Glutamatergic neuron (in vitro differentiated cells): ENCODE data around the gene MAPK6. TPM values are rescaled to one million over a fixed set of nuclear protein-coding genes. Genes with fewer than 3 reads are reported as not detected.

Experiments
- DNase-seq: peaks from one replicate; pipeline ENCODE4 v3.0.0; 2022
- H3K27ac Mint-ChIP-seq: one replicate; pipeline ENCODE4 v1.8.0; 2020; ENCODE audit warnings: mild to moderate bottlenecking, mixed read lengths, inconsistent platforms; ENCODE audit not compliant: unreplicated experiment
- H3K27me3 Mint-ChIP-seq: one replicate; pipeline ENCODE4 v1.8.0; 2020; ENCODE audit warnings: mild to moderate bottlenecking, moderate library complexity, mixed read lengths, inconsistent platforms; ENCODE audit not compliant: unreplicated experiment
- H3K36me3 Mint-ChIP-seq: one replicate; pipeline ENCODE4 v1.8.0; 2020; ENCODE audit warnings: mild to moderate bottlenecking, mixed read lengths, inconsistent platforms; ENCODE audit not compliant: unreplicated experiment
- H3K4me1 Mint-ChIP-seq: one replicate; pipeline ENCODE4 v1.8.0; 2020; ENCODE audit warnings: mild to moderate bottlenecking, low read depth, mixed read lengths, inconsistent platforms; ENCODE audit not compliant: unreplicated experiment
- H3K4me3 Mint-ChIP-seq: one replicate; pipeline ENCODE4 v1.8.0; 2020; ENCODE audit warnings: mild to moderate bottlenecking, mixed read lengths, inconsistent platforms; ENCODE audit not compliant: unreplicated experiment
- H3K9me3 Mint-ChIP-seq: one replicate; pipeline ENCODE4 v1.8.0; 2020; ENCODE audit warnings: mild to moderate bottlenecking, moderate library complexity, mixed read lengths, inconsistent platforms; ENCODE audit not compliant: unreplicated experiment
- CTCF ChIP-seq: fragments of 200-600 bp; sonication (generic); IDR thresholded peaks from one replicate; pipeline ENCODE4 v1.5.0; 2021; ENCODE audit not compliant: partially characterized antibody, unreplicated experiment
- total RNA-seq: library from RNA; stranded (reverse); fragmentation: NEBNext Ultra II Directional; extraction: Animal tissue kit (Norgen Biotek cat#: 25700); gene quantifications from one replicate; pipeline ENCODE4 v1.2.1, GENCODE V29; 2021; ENCODE audit not compliant: unreplicated experiment

MAPK6 gene
- total RNA-seq, 1 donor from 2014 or later = 109 TPM

- no peak for TF ChIP-seq CTCF
- Mint-ChIP-seq H3K27me3 (peaks cover 5% of the 10 kb centered on the region), H3K4me1 (no peaks in the 10 kb centered on the region), H3K36me3 (no peaks in the 10 kb centered on the region), H3K4me3 (no peak overlapping the region), H3K27ac (no peak overlapping the region), H3K9me3 (peaks cover 1% of the 10 kb centered on the region)
- no peak for DNase-seq
Measured at GRCh38 chr15:52066842-52067544, 48.0 kb downstream of the MAPK6 start.

DNA sequence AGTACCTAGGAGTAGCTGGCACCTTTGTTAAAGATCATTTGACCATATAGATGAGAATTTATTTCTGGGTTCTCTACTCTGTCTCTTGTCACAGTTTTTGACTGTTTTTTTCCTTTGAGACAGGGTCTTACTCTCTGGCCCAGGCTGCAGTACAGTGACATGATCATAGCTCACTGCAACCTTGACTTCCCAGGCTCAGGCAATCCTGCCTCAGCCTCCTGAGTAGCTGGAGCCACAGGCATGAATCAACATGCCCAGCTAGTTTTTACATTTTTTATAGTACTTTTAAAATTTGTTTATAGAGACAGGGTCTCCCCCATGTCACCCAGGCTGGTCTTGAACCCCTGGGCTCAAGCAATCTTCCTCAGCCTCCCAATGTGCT is 48.5 kb downstream of the MAPK6 start:
- H3K9me3 Mint-ChIP-seq = peaks cover 1% of the 10 kb centered on the region
- H3K36me3 Mint-ChIP-seq = no peaks in the 10 kb centered on the region
- no peaks in the 10 kb centered on the region for H3K4me1 Mint-ChIP-seq
- DNase-seq = no peak
- H3K27ac Mint-ChIP-seq = no peak overlapping the region
- TF ChIP-seq CTCF = no peak
- H3K27me3 Mint-ChIP-seq = peaks cover 6% of the 10 kb centered on the region
- H3K4me3 Mint-ChIP-seq = no peak overlapping the region

DNA sequence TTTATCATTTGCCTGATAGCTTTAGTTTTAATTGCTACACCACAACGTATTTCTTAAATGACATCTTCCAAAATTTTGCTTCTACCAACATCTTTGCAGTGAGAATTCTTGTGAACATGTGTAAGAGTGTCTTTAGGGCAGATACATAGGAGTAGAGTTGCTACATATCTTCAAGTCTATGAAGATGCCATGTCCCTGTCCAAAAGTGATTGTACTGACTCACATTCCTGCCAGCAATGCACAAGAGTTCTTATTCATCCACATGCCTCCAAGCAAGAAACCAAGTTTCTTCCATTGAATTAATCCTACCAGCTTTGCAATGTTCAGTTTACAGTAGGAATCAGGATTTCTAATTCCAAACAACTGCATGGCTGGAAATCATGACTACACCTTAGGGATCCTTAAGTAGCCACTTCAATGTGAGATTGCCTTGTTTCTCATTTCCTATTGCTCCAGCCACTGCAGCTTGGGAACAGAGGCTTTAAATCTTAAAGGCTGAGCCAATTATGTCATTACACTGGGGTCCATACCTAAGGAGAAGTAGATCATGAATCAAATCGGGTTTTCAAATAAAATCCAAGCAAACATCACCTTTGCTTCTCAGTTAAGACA is 49.1 kb downstream of the MAPK6 start:
- no peaks in the 10 kb centered on the region for H3K4me1 Mint-ChIP-seq
- H3K27me3 Mint-ChIP-seq = peaks cover 6% of the 10 kb centered on the region
- no peaks in the 10 kb centered on the region for H3K36me3 Mint-ChIP-seq
- peaks cover 1% of the 10 kb centered on the region for H3K9me3 Mint-ChIP-seq
- no peak overlapping the region for H3K27ac Mint-ChIP-seq
- no peak for DNase-seq
- TF ChIP-seq CTCF = no peak
- no peak overlapping the region for H3K4me3 Mint-ChIP-seq

DNA sequence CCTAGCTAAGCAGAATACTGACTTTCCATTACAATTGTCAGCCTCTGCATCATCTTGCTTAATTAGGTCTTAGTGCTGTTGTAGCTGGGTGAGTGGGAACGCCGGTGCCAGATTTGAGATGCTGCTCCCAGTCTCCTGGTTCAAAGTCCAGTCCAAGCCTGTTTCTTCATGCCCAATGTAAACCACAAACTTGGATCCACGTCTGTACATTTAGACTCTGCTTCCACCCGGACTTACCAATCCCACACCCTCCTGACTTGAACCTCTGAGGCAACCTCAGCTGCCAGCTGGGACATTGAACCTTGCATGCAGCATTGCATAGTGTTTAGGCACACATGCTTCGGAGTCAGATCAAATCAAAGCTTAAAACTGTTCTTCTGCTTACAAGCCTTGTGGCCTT is 50.5 kb downstream of the MAPK6 start:
- Mint-ChIP-seq H3K27me3 (peaks cover 6% of the 10 kb centered on the region), H3K9me3 (peaks cover 1% of the 10 kb centered on the region)

More for the DNA sequence above, 50.5 kb downstream of the MAPK6 start:
- Mint-ChIP-seq H3K4me1 (no peaks in the 10 kb centered on the region), H3K27ac (no peak overlapping the region), H3K36me3 (no peaks in the 10 kb centered on the region), H3K4me3 (no peak overlapping the region)
- no peak for DNase-seq
- no peak for TF ChIP-seq CTCF
